ENCODE data around the gene GK2. TPM values are rescaled to one million over a fixed set of nuclear protein-coding genes. Genes with fewer than 3 reads are reported as not detected.

The GK2 gene
- total RNA-seq, 1 experiment from 2014 or later = not detected

DNA sequence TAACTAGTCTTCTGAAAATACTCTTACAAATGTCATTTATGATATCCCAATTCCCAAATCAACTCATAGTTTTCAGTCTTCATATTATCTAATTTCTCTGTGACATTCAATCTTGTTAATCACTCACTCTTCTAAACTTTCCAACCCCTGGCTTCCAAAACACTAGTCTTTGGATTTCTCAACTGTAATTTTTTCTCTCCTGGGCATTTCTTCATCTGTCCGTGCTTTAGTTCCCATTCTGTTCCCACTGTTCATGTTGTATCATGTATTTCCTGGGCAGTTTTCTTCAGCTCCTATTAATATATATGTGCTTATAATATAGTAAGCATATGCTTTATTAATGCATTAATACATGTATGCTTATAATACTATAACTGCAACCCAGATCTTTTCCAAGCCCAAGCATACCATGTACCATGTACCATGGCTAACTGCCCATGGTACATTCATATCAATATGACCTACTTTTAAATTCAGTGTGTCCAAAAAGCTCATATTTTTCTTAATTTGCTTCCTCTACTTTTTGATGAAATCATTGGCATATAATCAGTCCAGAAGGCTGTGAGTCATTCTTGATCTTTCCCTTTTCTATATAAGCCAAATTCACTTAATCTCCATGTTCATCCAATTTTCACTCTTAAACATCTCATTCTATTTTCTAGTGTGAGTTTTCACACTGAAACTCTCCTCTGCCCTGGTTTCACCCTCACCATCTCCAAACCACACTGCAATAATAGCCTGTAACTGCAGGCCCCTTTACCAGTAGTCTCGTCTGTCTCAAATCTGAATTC lies 21.3 kb upstream of the GK2 start:
- Histone ChIP-seq H3K4me1 (ENCODE audit: control insufficient read depth, insufficient read depth, low read length) (no peaks in the 10 kb centered on the region), H3K9me3 (ENCODE audit: control insufficient read depth, insufficient read depth, low read depth, low read length) (no peaks in the 10 kb centered on the region), H3K27ac (ENCODE audit: low read length) (no peak overlapping the region), H3K4me3 (ENCODE audit: low read depth in 2 of 2, low read length in 2 of 2) (no peak overlapping the region), H3K27me3 (ENCODE audit: control insufficient read depth, insufficient read depth, low read length) (no peaks in the 10 kb centered on the region), H3K36me3 (ENCODE audit: control insufficient read depth, insufficient read depth, low read length) (no peaks in the 10 kb centered on the region)
- no TSS peak for BruUV-seq (replicated peaks)
- ChIA-PET POLR2A (no interaction called here), CTCF (no interaction called here)
- DNase-seq (ENCODE audit: low read depth, low spot score) (no peak), ATAC-seq (no peak)
- intact Hi-C loops (cut with micrococcal nuclease; ENCODE audit: unreplicated experiment) = no loop called here
- in situ Hi-C loops (cut with HindIII; ENCODE audit: low pct_unique_long_range_greater_than_20kb, low sequenced_read_pairs) = no loop called here
- TF ChIP-seq SIN3A (IDR thresholded peaks at IDR 0.05; ENCODE audit: borderline replicate concordance, insufficient read depth, low read depth, low read length) = no peak
- TF ChIP-seq, protein P1, sequence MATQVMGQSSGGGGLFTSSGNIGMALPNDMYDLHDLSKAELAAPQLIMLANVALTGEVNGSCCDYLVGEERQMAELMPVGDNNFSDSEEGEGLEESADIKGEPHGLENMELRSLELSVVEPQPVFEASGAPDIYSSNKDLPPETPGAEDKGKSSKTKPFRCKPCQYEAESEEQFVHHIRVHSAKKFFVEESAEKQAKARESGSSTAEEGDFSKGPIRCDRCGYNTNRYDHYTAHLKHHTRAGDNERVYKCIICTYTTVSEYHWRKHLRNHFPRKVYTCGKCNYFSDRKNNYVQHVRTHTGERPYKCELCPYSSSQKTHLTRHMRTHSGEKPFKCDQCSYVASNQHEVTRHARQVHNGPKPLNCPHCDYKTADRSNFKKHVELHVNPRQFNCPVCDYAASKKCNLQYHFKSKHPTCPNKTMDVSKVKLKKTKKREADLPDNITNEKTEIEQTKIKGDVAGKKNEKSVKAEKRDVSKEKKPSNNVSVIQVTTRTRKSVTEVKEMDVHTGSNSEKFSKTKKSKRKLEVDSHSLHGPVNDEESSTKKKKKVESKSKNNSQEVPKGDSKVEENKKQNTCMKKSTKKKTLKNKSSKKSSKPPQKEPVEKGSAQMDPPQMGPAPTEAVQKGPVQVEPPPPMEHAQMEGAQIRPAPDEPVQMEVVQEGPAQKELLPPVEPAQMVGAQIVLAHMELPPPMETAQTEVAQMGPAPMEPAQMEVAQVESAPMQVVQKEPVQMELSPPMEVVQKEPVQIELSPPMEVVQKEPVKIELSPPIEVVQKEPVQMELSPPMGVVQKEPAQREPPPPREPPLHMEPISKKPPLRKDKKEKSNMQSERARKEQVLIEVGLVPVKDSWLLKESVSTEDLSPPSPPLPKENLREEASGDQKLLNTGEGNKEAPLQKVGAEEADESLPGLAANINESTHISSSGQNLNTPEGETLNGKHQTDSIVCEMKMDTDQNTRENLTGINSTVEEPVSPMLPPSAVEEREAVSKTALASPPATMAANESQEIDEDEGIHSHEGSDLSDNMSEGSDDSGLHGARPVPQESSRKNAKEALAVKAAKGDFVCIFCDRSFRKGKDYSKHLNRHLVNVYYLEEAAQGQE (IDR thresholded peaks at IDR 0.05; ENCODE audit: insufficient read depth in 1 of 2, low read depth in 2 of 2, low read length in 1 of 2) = no peak
- no peak for TF ChIP-seq POLR2AphosphoS5 (IDR thresholded peaks at IDR 0.05; ENCODE audit: low read depth, low read length)
- TF ChIP-seq TCF7L2 (IDR thresholded peaks at IDR 0.05; ENCODE audit: low read depth, low read length) = no peak
- TF ChIP-seq, protein P2, sequence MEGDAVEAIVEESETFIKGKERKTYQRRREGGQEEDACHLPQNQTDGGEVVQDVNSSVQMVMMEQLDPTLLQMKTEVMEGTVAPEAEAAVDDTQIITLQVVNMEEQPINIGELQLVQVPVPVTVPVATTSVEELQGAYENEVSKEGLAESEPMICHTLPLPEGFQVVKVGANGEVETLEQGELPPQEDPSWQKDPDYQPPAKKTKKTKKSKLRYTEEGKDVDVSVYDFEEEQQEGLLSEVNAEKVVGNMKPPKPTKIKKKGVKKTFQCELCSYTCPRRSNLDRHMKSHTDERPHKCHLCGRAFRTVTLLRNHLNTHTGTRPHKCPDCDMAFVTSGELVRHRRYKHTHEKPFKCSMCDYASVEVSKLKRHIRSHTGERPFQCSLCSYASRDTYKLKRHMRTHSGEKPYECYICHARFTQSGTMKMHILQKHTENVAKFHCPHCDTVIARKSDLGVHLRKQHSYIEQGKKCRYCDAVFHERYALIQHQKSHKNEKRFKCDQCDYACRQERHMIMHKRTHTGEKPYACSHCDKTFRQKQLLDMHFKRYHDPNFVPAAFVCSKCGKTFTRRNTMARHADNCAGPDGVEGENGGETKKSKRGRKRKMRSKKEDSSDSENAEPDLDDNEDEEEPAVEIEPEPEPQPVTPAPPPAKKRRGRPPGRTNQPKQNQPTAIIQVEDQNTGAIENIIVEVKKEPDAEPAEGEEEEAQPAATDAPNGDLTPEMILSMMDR (IDR thresholded peaks at IDR 0.05) = no peak

DNA sequence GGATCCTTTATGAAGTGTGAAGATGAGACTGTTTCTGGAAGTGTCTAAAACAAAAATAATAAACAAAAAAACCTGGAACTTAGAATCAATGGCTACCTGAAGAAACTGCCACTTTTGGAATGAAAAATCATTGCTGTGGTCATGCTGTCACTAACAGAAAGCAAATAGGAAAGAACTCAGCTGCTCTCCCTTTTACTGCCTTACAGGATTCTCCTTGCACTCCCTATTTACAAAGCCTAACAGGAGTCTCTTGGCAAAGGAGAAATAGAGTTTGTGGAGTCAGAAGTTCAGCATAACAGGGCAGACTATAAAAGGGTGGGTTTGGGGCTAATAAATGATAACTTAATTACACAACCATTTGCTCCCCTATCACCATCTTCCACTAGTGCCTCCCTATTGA lies 19.0 kb upstream of the GK2 start:
- BruUV-seq (replicated peaks) = no TSS peak
- no peaks in the 10 kb centered on the region for H3K27me3 ChIP-seq (ENCODE audit: control insufficient read depth, insufficient read depth, low read length)
- DNase-seq (ENCODE audit: low read depth, low spot score) (no peak), ATAC-seq (no peak)
- ChIA-PET CTCF (no interaction called here), POLR2A (no interaction called here)
- no peaks in the 10 kb centered on the region for H3K36me3 ChIP-seq (ENCODE audit: control insufficient read depth, insufficient read depth, low read length)
- TF ChIP-seq, protein P2 (IDR thresholded peaks at IDR 0.05) = no peak
- H3K27ac ChIP-seq (ENCODE audit: low read length) = no peak overlapping the region
- H3K4me3 ChIP-seq (ENCODE audit: low read depth in 2 of 2, low read length in 2 of 2) = no peak overlapping the region
- intact Hi-C loops (cut with micrococcal nuclease; ENCODE audit: unreplicated experiment) (no loop called here), in situ Hi-C loops (cut with HindIII; ENCODE audit: low pct_unique_long_range_greater_than_20kb, low sequenced_read_pairs) (no loop called here)
- H3K9me3 ChIP-seq (ENCODE audit: control insufficient read depth, insufficient read depth, low read depth, low read length) = no peaks in the 10 kb centered on the region
- no peaks in the 10 kb centered on the region for H3K4me1 ChIP-seq (ENCODE audit: control insufficient read depth, insufficient read depth, low read length)
